Inferior parietal cortex (tissue), 1 donor: ENCODE results near the gene CENPE.
"Not testable (repeated sequence)": the region's sequence is repeated elsewhere in the genome, so short reads cannot be mapped to it uniquely, and the experiment has no call there.

Experiments used
- DNase-seq: peaks from one replicate; pipeline ENCODE4 v3.0.0-alpha.2; 2016; ENCODE audit errors: extremely low spot score

The CENPE gene

GRCh38 chr4:103198111-103198765 is at the start of gene CENPE:
Gene CENPE (minus strand): TSS chr4:103198343. CDS start chr4:103198319, 24 bp downstream.
- DNase-seq = peak; percentile 88

GRCh38 chr4:103244251-103244650 is 46.1 kb upstream of the CENPE start:
- no peak for DNase-seq

GRCh38 chr4:103230938-103231337 is 32.8 kb upstream of the CENPE start:
- DNase-seq = not testable (repeated sequence)

GRCh38 chr4:103223556-103223955 is 25.4 kb upstream of the CENPE start:
- DNase-seq = not testable (repeated sequence)

- no peak for DNase-seq
Measured at GRCh38 chr4:103207673-103208072, 9.5 kb upstream of the CENPE start.

- DNase-seq = peak; percentile 55
Measured at GRCh38 chr4:103204111-103204510, 6.0 kb upstream of the CENPE start.

- DNase-seq = no peak
Measured at GRCh38 chr4:103201724-103202123, 3.6 kb upstream of the CENPE start.

GRCh38 chr4:103201253-103201652 is 3.1 kb upstream of the CENPE start:
- no peak for DNase-seq

GRCh38 chr4:103199009-103199408 is 866 bp upstream of the CENPE start:
- no peak for DNase-seq

GRCh38 chr4:103197765-103198110 is 405 bp downstream of the CENPE start:
- no peak for DNase-seq

- DNase-seq = no peak
Measured at GRCh38 chr4:103193457-103193856, 4.7 kb downstream of the CENPE start.

- DNase-seq = no peak
Measured at GRCh38 chr4:103171006-103171405, 27.1 kb downstream of the CENPE start.

- not testable (repeated sequence) for DNase-seq
Measured at GRCh38 chr4:103169750-103170149, 28.4 kb downstream of the CENPE start.

- no peak for DNase-seq
Measured at GRCh38 chr4:103168993-103169392, 29.1 kb downstream of the CENPE start.

GRCh38 chr4:103162176-103162575 is 36.0 kb downstream of the CENPE start:
- DNase-seq = no peak

GRCh38 chr4:103158760-103159159 is 39.4 kb downstream of the CENPE start:
- DNase-seq = no peak

- no peak for DNase-seq
Measured at GRCh38 chr4:103156106-103156505, 42.0 kb downstream of the CENPE start.

GRCh38 chr4:103152381-103152780 is 45.8 kb downstream of the CENPE start:
- DNase-seq = no peak

- no peak for DNase-seq
Measured at GRCh38 chr4:103150677-103151076, 47.5 kb downstream of the CENPE start.

GRCh38 chr4:103144926-103145325 is 53.2 kb downstream of the CENPE start:
- DNase-seq = no peak

GRCh38 chr4:103137446-103137827 is 60.7 kb downstream of the CENPE start:
- no peak for DNase-seq

GRCh38 chr4:103136671-103137445 is 61.3 kb downstream of the CENPE start:
- no peak for DNase-seq

GRCh38 chr4:103129174-103129573 is 69.0 kb downstream of the CENPE start:
- DNase-seq = no peak
